Measurements from ENCODE around the gene SRD5A3. TPM values are rescaled to one million over a fixed set of nuclear protein-coding genes. Genes with fewer than 3 reads are reported as not detected.

SRD5A3 gene
- total RNA-seq, 2 experiments from 2014 or later: 32.5 to 39.7 TPM

DNA sequence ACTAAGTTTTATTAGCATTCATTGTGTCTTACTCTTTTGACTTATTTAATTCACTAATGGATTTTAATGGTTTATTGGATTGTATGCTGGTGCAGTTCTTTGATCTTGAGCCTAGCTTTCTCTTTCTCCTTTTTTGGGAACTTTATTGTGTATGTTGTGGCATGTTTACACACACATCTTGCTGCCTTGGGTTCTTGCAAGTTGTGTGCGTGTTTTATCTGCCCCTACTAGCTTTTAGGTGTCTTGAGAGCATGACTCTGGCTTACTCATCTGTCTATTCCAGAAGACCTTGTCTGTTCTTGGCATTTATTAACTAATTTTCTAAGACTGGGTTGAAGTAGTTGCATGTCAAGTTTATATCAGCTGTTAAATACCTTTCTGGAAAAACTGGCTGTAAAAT is 52.4 kb downstream of the SRD5A3 start:
- peak overlapping the region; percentile 96 for H3K4me3 Mint-ChIP-seq
- H3K9me3 Mint-ChIP-seq: no peaks in the 10 kb centered on the region
- H3K27me3 Mint-ChIP-seq: peaks cover 3% of the 10 kb centered on the region
- no peak for DNase-seq
- peaks cover 35% of the 10 kb centered on the region for H3K36me3 Mint-ChIP-seq
- no peak overlapping the region for H3K27ac Mint-ChIP-seq
- peaks cover 44% of the 10 kb centered on the region for H3K4me1 Mint-ChIP-seq

DNA sequence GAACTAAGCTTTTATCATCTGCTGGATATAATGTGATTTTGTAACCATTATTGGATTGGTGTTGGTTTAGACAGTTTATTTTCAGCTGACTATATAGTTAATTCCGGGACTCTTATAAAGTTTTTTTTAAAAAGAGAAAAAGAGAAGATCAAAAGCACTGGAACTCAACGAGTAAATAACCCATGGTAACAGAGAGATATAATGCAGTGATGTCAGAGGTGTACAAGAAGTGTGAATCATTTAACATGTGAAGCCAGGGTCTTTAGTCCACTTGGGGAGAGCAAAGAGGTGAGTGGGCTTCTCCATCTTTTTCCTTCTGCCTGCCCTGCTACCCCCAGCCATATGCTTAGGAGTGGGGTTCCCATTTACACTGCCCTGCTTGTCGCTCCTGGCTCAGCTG is 52.9 kb downstream of the SRD5A3 start:
- peaks cover 47% of the 10 kb centered on the region for H3K4me1 Mint-ChIP-seq
- H3K27ac Mint-ChIP-seq: no peak overlapping the region
- DNase-seq: no peak

DNA sequence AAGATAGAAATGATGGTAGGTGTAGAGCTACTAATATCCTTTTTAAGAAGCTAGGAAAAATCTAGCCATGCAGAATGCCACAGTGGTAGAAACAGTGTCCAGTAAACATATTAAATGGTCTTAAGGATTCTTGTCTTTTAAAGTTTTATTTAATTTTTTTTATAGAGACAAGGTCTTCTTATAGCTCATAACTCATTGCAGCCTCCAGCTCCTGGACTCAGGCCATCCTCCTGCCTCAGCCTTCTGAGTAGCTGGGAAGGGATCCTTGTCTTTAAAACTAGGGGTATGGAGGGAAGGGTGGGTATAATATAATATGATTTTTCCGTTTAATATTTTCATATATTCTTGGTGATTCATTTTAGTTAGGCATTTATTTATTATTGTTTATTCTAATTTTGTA is 53.5 kb downstream of the SRD5A3 start:
- Mint-ChIP-seq H3K27ac (no peak overlapping the region), H3K4me1 (peaks cover 49% of the 10 kb centered on the region), H3K9me3 (no peaks in the 10 kb centered on the region), H3K36me3 (peaks cover 43% of the 10 kb centered on the region), H3K4me3 (peak overlapping the region; percentile 96), H3K27me3 (peaks cover 3% of the 10 kb centered on the region)
- DNase-seq: no peak

More for the DNA sequence above, 52.9 kb downstream of the SRD5A3 start:
- Mint-ChIP-seq H3K36me3 (peaks cover 40% of the 10 kb centered on the region), H3K27me3 (peaks cover 3% of the 10 kb centered on the region), H3K9me3 (no peaks in the 10 kb centered on the region), H3K4me3 (peak overlapping the region; percentile 96)

DNA sequence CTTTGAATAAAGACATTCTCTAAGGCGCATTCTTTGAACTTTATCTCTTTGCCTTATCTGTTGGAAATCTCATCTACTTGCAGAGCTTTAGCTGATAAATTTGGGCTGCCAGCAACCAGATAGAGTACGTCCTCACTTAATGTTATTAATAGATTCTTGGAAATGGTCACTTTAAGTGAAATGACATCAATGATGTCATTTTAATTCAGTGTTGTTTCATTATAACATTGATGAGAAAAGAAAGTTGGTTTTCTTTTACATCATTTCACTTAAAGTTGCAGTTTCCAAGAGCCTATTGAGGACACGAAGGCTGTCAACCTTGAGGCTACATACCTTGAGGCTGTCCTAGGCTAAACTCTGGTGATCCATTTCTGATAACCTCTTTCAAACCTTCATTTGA is 59.0 kb downstream of the SRD5A3 start:
- Mint-ChIP-seq H3K27ac (no peak overlapping the region), H3K9me3 (no peaks in the 10 kb centered on the region), H3K27me3 (no peaks in the 10 kb centered on the region), H3K4me3 (no peak overlapping the region), H3K4me1 (peaks cover 39% of the 10 kb centered on the region), H3K36me3 (peaks cover 36% of the 10 kb centered on the region)
- DNase-seq: no peak

DNA sequence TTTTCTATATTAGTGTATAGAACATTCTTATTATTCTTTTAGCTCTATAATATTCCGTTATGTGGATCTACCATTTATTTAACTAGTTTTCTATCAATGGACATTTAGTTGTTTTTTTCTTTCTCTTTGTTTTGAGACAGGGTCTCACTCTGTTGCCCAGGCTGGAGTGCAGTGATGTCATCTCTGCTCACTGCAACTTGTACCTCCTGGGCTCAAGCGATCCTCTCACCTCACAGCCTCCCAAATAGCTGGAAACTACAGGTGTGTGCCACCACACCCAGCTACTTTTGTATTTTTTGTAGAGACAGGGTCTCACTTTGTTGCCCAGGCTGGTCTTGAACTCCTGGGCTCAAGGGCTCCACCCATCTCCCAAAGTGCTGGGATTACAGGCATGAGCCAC is 60.5 kb downstream of the SRD5A3 start:
- H3K27ac Mint-ChIP-seq: no peak overlapping the region
- no peak for DNase-seq
- no peak overlapping the region for H3K4me3 Mint-ChIP-seq
- H3K36me3 Mint-ChIP-seq: peaks cover 29% of the 10 kb centered on the region
- H3K4me1 Mint-ChIP-seq: peaks cover 26% of the 10 kb centered on the region
- H3K9me3 Mint-ChIP-seq: no peaks in the 10 kb centered on the region
- H3K27me3 Mint-ChIP-seq: no peaks in the 10 kb centered on the region

DNA sequence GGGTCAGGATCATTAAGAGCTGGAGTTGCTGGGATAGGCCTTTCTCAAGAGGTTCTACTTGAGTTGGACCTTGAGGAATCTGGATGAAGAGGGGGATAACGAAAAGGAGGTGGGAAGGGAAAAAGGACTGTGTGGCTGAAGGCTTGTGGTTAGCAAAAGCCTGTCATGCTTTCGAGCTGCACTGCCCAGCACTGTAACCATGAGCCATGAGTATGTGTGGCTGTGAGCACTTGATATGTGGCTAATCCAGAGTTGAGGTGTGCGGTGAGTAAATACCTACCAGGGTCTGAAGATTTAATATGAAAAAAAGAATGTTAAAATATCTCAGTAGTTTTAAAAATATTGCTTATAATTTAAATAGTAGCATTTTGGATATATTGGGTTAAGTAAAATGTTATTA is 61.1 kb downstream of the SRD5A3 start:
- no peaks in the 10 kb centered on the region for H3K27me3 Mint-ChIP-seq
- peaks cover 29% of the 10 kb centered on the region for H3K36me3 Mint-ChIP-seq
- DNase-seq: no peak
- peaks cover 26% of the 10 kb centered on the region for H3K4me1 Mint-ChIP-seq
- H3K4me3 Mint-ChIP-seq: no peak overlapping the region
- H3K9me3 Mint-ChIP-seq: no peaks in the 10 kb centered on the region
- no peak overlapping the region for H3K27ac Mint-ChIP-seq

DNA sequence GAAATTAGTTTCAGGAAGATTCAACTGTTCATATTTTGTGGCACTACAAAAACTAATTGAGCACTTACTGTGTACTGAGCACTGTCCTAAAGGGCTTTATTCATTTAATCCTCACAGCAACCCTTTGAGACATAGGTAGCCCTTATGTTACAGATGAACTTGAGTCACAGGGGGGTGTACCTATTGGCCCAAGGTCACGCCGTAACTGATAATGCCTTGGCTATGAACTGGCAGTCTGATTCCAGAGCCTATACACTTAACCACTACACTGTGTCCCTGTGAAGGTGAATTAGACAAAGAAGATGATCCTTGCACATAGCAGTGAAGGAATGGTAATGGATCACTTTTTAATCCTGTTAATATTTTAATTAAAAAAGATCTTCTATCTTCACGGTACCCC is 61.7 kb downstream of the SRD5A3 start:
- Mint-ChIP-seq H3K9me3 (no peaks in the 10 kb centered on the region), H3K27ac (no peak overlapping the region), H3K36me3 (peaks cover 29% of the 10 kb centered on the region), H3K4me1 (peaks cover 26% of the 10 kb centered on the region), H3K27me3 (no peaks in the 10 kb centered on the region), H3K4me3 (no peak overlapping the region)
- DNase-seq: no peak

DNA sequence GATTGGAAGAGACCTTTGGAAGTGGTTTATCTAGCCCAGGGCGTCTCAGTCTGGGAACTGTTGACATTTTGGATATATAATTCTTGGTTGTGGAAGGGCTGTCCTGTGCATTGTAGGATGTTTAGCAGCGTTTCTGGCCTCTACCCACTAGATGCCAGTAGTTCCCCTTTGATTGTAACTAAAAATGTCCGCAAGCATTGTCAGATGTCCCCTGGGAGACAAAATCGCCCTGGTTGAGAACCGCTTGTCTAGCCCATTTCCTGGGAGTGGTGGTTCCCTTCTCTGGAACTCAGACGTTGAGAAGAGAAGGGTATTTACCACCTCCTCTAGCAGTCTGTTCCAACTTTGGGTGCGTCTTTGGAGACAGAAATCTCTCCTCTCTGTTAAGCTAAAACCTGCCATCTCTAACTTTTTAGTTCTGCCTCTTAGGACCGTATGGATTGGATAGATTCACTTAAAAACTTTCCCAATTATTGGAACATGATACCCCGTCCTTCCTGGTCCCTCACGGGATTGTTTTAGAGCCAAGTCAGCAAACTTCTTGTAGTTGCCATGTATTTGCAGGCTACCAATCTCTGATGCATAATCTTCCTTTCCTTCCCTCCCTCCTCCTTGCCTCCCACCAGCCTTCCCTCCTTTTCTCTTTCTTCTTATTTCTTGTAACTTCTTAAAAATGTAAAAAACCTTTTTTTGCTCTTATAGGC is 63.6 kb downstream of the SRD5A3 start:
- Mint-ChIP-seq H3K36me3 (peaks cover 18% of the 10 kb centered on the region), H3K4me1 (peaks cover 19% of the 10 kb centered on the region), H3K27ac (no peak overlapping the region), H3K9me3 (no peaks in the 10 kb centered on the region), H3K4me3 (no peak overlapping the region), H3K27me3 (no peaks in the 10 kb centered on the region)
- DNase-seq: no peak

DNA sequence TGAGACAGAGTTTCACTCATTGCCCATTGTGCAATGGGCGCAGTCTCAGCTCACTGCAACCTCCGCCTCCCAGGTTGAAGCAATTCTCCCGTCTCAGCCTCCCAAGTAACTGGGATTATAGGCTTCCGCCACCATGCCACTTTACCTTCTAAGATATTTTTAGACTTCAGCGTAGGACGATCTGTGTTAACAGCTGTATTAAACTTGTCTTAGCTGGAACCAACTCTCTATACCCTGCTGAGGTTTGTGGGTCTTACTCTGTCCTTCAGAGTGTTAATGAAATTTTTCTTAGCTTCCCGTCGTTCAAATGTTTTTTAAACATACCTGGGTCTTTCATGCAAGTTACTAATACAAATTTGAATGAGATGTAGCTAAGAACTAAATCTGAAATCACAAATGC is 64.4 kb downstream of the SRD5A3 start:
- Mint-ChIP-seq H3K27me3 (no peaks in the 10 kb centered on the region), H3K27ac (peak overlapping the region; percentile 40), H3K9me3 (no peaks in the 10 kb centered on the region), H3K4me1 (peaks cover 18% of the 10 kb centered on the region), H3K36me3 (peaks cover 13% of the 10 kb centered on the region), H3K4me3 (no peak overlapping the region)
- DNase-seq: no peak

DNA sequence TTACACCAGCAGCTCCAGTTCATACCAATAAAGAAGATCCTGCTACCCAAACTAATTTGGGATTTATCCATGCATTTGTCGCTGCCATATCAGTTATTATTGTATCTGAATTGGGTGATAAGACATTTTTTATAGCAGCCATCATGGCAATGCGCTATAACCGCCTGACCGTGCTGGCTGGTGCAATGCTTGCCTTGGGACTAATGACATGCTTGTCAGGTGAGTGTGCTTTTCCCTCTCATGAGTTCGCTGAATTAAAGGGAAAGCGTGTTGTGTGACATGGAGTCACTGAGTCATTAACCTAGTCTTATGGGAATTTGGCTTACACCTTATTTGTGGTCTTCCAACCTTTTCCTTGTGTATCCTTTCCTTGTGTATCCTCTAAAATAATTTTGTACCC is 65.6 kb downstream of the SRD5A3 start:
- Mint-ChIP-seq H3K27ac (no peak overlapping the region), H3K4me1 (peaks cover 11% of the 10 kb centered on the region), H3K27me3 (no peaks in the 10 kb centered on the region), H3K36me3 (peaks cover 4% of the 10 kb centered on the region), H3K4me3 (no peak overlapping the region), H3K9me3 (no peaks in the 10 kb centered on the region)
- no peak for DNase-seq

DNA sequence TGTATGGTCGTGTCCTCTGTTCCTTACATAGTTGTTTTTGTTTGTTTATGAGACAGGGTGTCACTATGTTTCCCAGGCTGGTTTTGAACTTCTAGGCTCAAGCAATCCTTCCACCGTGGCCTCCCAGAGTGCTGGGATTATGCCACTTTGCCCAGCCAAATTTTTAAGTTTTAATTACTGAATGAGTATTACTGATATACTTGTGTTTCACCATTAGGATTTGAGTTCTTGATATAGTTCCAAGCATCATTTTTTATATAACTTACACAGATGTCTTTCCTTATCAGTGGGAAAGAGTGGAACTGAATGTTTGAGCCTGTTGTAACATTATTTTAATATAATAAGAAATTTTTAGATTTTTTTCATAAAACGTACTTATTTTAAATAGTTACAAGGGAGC is 70.1 kb downstream of the SRD5A3 start:
- H3K9me3 Mint-ChIP-seq: no peaks in the 10 kb centered on the region
- no peaks in the 10 kb centered on the region for H3K27me3 Mint-ChIP-seq
- no peak for DNase-seq
- no peak overlapping the region for H3K27ac Mint-ChIP-seq
- H3K36me3 Mint-ChIP-seq: peaks cover 15% of the 10 kb centered on the region
- H3K4me1 Mint-ChIP-seq: no peaks in the 10 kb centered on the region
- no peak overlapping the region for H3K4me3 Mint-ChIP-seq

Other genes with a start within 250 kb of the SRD5A3 start
- gene KDR, start 220.6 kb upstream of the SRD5A3 start, total RNA-seq: under 1 TPM; 0.08 to 0.12 TPM
- 10 to 100 TPM; 59.7 to 60.8 TPM for gene TMEM165, start 49.7 kb downstream of the SRD5A3 start, total RNA-seq
- gene CLOCK, start 200.7 kb downstream of the SRD5A3 start, total RNA-seq: 10 to 100 TPM; 11.3 to 11.4 TPM
- not detected for gene PDCL2, start 246.0 kb downstream of the SRD5A3 start, total RNA-seq

Data from activated naive CD8-positive, alpha-beta T cell treated with anti-CD3 and anti-CD28 coated beads for 36 hours (primary cell).